Body of pancreas (tissue), 4 donors: ENCODE measurements around the gene RPL22.

Experiments
- POLR2A ChIP-seq, 3 donors: fragments of 450-650 bp; IDR thresholded peaks; one replicate each; pipeline ENCODE4 v1.6.1; 2016; ENCODE audit warnings: antibody characterized with exemption in 3 of 3, mild to moderate bottlenecking in 2 of 3
- TF ChIP-seq, protein P1 (sequence below), 7 experiments: fragments of 450-650 bp in 4 of 7; fragments of 200-600 bp in 3 of 7; sonication (generic) in 3 of 7; IDR thresholded peaks; one replicate each; pipeline ENCODE4 v1.5.1; 2016 to 2019; ENCODE audit warnings: antibody characterized with exemption in 7 of 7

DNA sequence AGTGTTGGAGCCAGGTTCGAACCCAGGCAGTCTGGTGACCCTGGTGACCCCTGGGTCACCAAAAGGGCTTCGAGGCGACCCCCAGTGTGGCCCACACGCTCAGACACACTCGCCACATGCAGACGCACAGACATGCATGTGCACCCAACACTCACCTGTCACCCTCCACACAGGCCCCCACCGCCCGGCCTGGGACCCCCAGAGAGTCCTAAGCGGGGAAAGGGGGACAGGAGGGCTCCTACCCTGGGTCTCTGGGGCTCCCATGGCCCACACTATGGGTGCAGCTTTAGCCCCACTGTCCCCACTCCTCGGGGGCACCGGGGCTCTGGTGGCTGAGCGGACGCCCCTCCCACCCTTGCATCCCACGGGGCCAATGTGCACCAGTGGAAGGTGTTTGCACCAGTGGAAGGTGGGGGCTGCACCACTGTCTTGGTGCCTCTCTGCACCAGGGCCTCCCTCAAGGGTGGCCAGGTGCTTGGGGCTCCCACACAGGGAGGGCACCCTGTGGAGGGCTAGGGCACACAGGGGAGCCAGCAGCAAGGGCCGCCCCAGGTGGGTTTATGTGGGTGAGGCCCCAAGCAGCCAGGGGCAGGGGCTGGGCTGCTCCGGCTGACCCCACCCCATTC lies 29.2 kb downstream of the RPL22 start:
- TF ChIP-seq POLR2A (IDR thresholded peaks at IDR 0.05): no peak
- TF ChIP-seq, protein P1, sequence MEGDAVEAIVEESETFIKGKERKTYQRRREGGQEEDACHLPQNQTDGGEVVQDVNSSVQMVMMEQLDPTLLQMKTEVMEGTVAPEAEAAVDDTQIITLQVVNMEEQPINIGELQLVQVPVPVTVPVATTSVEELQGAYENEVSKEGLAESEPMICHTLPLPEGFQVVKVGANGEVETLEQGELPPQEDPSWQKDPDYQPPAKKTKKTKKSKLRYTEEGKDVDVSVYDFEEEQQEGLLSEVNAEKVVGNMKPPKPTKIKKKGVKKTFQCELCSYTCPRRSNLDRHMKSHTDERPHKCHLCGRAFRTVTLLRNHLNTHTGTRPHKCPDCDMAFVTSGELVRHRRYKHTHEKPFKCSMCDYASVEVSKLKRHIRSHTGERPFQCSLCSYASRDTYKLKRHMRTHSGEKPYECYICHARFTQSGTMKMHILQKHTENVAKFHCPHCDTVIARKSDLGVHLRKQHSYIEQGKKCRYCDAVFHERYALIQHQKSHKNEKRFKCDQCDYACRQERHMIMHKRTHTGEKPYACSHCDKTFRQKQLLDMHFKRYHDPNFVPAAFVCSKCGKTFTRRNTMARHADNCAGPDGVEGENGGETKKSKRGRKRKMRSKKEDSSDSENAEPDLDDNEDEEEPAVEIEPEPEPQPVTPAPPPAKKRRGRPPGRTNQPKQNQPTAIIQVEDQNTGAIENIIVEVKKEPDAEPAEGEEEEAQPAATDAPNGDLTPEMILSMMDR (IDR thresholded peaks at IDR 0.05): no peak
